Measurements from ENCODE around the gene CLIC4.
"Not testable (repeated sequence)": the region's sequence is repeated elsewhere in the genome, so short reads cannot be mapped to it uniquely, and the experiment has no call there.

Gene CLIC4

DNA sequence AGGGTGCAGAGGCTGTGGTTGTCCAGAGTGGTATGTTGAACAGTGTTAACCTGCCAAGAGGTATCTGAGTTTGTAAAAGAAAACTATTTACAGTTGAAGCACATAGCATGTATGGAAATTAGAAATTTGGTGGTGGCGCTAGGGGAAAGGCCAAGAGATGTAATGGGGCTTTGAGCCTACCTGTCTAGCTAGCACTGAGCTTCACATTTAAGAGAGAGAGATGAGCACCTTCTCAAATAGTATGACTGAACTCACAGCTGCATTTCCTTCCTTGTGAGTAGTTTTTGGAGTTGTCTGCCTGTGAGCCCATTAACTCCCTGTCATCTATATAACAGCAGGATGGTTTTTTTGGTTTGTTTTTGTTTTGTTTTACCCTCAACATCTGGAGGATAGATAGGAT lies 4.0 kb downstream of the CLIC4 start:
- H3K9ac ChIP-seq (ENCODE audit: insufficient read length, low read depth), result no peak overlapping the region

DNA sequence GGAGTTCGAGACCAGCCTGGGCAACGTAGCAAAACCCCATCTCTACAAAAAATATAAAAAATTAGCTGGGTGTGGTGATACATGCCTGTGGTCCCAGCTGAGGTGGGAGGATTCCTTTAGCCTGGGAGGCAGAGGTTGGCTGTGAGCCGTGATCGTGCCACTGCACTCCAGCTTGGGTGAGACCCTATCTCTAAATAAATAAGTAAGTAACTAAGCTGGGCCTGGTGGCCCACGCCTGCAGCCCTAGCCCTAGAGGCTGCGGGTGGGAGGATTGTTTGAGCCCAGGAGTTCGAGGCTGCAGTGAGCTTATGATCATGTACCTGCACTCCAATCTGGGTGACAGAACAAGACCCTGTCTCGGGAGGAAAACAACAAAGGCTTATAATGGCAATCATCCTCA lies 4.6 kb downstream of the CLIC4 start:
- TF ChIP-seq SUZ12 (IDR thresholded peaks at IDR 0.05; ENCODE audit: extremely low read depth, insufficient read depth, insufficient read length) (no peak), ZNF274 (IDR thresholded peaks at IDR 0.05; ENCODE audit: low read depth, low read length) (no peak), YY1 (IDR thresholded peaks at IDR 0.05; ENCODE audit: insufficient read depth, insufficient read length) (no peak)
- Histone ChIP-seq H3K9me3 (ENCODE audit: insufficient read depth, low read length) (no peaks in the 10 kb centered on the region), H3K9ac (ENCODE audit: insufficient read length, low read depth) (no peak overlapping the region), H3K36me3 (ENCODE audit: insufficient read depth, insufficient read length, low read length) (peaks cover 29% of the 10 kb centered on the region), H3K27me3 (ENCODE audit: insufficient read depth, insufficient read length) (no peaks in the 10 kb centered on the region), H3K4me1 (ENCODE audit: insufficient read depth, insufficient read length) (peaks cover 5% of the 10 kb centered on the region), H3K4me3 (ENCODE audit: insufficient read length, low read depth) (no peak overlapping the region)
- no peak for DNase-seq (ENCODE audit: low read depth, low spot score)

More for the DNA sequence above, 4.0 kb downstream of the CLIC4 start:
- Histone ChIP-seq H3K4me1 (ENCODE audit: insufficient read depth, insufficient read length) (peaks cover 5% of the 10 kb centered on the region), H3K36me3 (ENCODE audit: insufficient read depth, insufficient read length, low read length) (peaks cover 29% of the 10 kb centered on the region), H3K9me3 (ENCODE audit: insufficient read depth, low read length) (no peaks in the 10 kb centered on the region), H3K4me3 (ENCODE audit: insufficient read length, low read depth) (no peak overlapping the region), H3K27me3 (ENCODE audit: insufficient read depth, insufficient read length) (no peaks in the 10 kb centered on the region)
- no peak for DNase-seq (ENCODE audit: low read depth, low spot score)
- no peak for TF ChIP-seq YY1 (IDR thresholded peaks at IDR 0.05; ENCODE audit: insufficient read depth, insufficient read length)
- TF ChIP-seq ZNF274 (IDR thresholded peaks at IDR 0.05; ENCODE audit: low read depth, low read length), result no peak
- no peak for TF ChIP-seq SUZ12 (IDR thresholded peaks at IDR 0.05; ENCODE audit: extremely low read depth, insufficient read depth, insufficient read length)

DNA sequence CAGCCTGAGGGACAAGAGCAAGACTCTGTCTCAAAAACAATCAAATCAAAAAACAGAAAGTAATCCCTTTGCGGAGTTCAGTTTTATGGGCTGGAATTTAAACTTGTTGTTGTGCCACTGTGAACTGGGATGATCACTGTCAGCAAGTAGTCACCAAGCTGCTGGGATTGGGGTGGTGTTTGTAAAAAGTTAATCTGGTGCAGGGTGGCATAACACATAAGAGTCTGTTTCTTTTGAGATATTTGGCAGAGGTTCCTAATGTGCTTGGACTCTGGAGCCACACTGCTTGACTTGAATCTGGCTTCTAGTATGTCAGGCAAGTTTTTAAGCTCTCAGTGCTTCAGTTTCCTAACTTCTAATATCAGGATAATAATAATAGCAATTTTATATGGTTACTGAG lies 6.6 kb downstream of the CLIC4 start:
- TF ChIP-seq YY1 (IDR thresholded peaks at IDR 0.05; ENCODE audit: insufficient read depth, insufficient read length), result no peak
- TF ChIP-seq ZNF274 (IDR thresholded peaks at IDR 0.05; ENCODE audit: low read depth, low read length), result no peak
- no peak for TF ChIP-seq SUZ12 (IDR thresholded peaks at IDR 0.05; ENCODE audit: extremely low read depth, insufficient read depth, insufficient read length)
- Histone ChIP-seq H3K4me1 (ENCODE audit: insufficient read depth, insufficient read length) (peaks cover 5% of the 10 kb centered on the region), H3K4me3 (ENCODE audit: insufficient read length, low read depth) (no peak overlapping the region), H3K9ac (ENCODE audit: insufficient read length, low read depth) (no peak overlapping the region), H3K9me3 (ENCODE audit: insufficient read depth, low read length) (no peaks in the 10 kb centered on the region), H3K36me3 (ENCODE audit: insufficient read depth, insufficient read length, low read length) (peaks cover 29% of the 10 kb centered on the region), H3K27me3 (ENCODE audit: insufficient read depth, insufficient read length) (no peaks in the 10 kb centered on the region)
- no peak for DNase-seq (ENCODE audit: low read depth, low spot score)

DNA sequence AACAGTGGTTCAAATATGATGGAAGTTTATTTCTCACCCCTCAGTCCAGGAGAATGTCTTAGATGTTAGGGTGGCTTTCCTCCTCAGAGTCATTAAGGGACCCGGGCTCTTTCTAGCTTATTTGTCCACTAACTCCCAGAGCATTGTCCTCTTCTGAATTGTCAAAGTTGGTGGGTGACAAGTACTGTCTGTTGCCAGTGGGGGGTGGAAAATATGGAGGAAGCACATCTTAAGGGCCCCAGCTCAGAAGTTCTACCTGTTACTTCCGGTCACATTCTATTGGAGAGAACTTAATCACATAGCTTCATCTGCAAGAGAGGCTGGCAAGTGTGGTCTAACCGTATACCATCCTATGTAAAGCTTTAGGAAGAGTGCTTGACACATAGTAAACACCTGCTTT lies 7.1 kb downstream of the CLIC4 start:
- Histone ChIP-seq H3K27me3 (ENCODE audit: insufficient read depth, insufficient read length) (no peaks in the 10 kb centered on the region), H3K9ac (ENCODE audit: insufficient read length, low read depth) (no peak overlapping the region), H3K36me3 (ENCODE audit: insufficient read depth, insufficient read length, low read length) (peaks cover 29% of the 10 kb centered on the region), H3K4me1 (ENCODE audit: insufficient read depth, insufficient read length) (peaks cover 5% of the 10 kb centered on the region), H3K4me3 (ENCODE audit: insufficient read length, low read depth) (no peak overlapping the region), H3K9me3 (ENCODE audit: insufficient read depth, low read length) (no peaks in the 10 kb centered on the region)
- DNase-seq (ENCODE audit: low read depth, low spot score), result no peak
- TF ChIP-seq SUZ12 (IDR thresholded peaks at IDR 0.05; ENCODE audit: extremely low read depth, insufficient read depth, insufficient read length) (no peak), ZNF274 (IDR thresholded peaks at IDR 0.05; ENCODE audit: low read depth, low read length) (no peak), YY1 (IDR thresholded peaks at IDR 0.05; ENCODE audit: insufficient read depth, insufficient read length) (no peak)

DNA sequence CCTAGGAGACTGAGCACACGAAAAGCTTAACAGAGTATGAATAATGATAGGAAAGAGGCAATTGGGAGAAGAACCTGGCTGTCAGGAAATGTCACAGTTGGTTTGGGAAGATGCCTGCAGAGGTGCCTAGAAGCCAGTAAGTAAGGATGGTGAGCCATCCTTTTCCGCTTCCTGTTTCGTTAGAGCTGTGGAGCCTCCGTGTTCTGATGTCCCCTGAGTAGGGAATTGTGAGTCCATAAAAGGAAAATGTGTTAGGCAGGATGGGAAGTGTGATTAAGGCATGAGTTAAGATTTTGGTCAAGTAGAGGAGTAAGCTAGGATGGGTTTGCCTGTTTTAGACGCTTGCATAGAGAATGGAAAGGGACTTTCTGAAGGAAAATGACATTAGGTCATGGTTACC lies 9.0 kb downstream of the CLIC4 start:
- H3K4me3 ChIP-seq (ENCODE audit: insufficient read length, low read depth), result no peak overlapping the region
- TF ChIP-seq SUZ12 (IDR thresholded peaks at IDR 0.05; ENCODE audit: extremely low read depth, insufficient read depth, insufficient read length), result no peak
- H3K36me3 ChIP-seq (ENCODE audit: insufficient read depth, insufficient read length, low read length), result peaks cover 30% of the 10 kb centered on the region
- H3K9me3 ChIP-seq (ENCODE audit: insufficient read depth, low read length), result no peaks in the 10 kb centered on the region
- peaks cover 2% of the 10 kb centered on the region for H3K4me1 ChIP-seq (ENCODE audit: insufficient read depth, insufficient read length)
- DNase-seq (ENCODE audit: low read depth, low spot score), result no peak
- H3K27me3 ChIP-seq (ENCODE audit: insufficient read depth, insufficient read length), result no peaks in the 10 kb centered on the region
- no peak overlapping the region for H3K9ac ChIP-seq (ENCODE audit: insufficient read length, low read depth)

DNA sequence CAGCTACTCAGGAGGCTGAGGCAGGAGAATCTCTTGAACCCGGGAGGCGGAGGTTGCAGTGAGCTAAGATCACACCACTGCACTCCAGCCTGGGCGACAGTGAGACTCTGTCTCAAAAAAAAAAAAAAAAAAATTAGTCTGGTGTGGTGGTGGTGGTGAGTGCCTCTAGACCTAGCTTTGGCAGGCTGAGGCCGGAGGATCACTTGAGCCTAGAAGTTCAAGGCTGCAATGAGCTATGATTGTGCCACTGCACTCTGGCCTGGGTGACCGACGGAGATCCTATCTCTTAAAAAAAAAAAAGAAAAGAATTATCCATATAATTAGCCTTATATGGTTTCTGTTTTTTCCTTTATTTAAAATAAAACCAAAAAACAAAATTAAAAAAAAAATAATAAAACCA lies 10.1 kb downstream of the CLIC4 start:
- not testable (repeated sequence) for H3K9me3 ChIP-seq (ENCODE audit: insufficient read depth, low read length); H3K9ac ChIP-seq (ENCODE audit: insufficient read length, low read depth); DNase-seq (ENCODE audit: low read depth, low spot score); H3K27me3 ChIP-seq (ENCODE audit: insufficient read depth, insufficient read length); H3K4me3 ChIP-seq (ENCODE audit: insufficient read length, low read depth); H3K4me1 ChIP-seq (ENCODE audit: insufficient read depth, insufficient read length)
- peaks cover 24% of the 10 kb centered on the region for H3K36me3 ChIP-seq (ENCODE audit: insufficient read depth, insufficient read length, low read length)

DNA sequence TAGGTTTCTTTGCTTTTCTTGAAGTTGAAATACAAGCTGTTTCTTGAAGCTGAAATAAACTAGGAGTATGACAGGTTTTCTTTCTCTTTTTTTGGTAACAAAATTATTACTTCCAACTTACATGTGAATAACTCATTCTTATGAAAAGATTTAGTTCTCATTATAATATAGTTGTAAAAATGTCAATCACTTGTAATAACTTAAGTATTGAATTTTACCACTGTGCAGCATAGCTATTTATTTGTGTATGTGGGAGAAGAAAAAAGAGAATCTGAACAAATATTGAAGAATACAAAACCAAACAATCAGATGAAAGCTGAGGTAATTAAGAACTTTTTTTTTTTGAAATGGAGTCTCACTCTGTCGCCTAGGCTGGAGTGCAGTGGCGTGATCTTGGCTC lies 11.1 kb downstream of the CLIC4 start:
- H3K27me3 ChIP-seq (ENCODE audit: insufficient read depth, insufficient read length), result no peaks in the 10 kb centered on the region
- peaks cover 2% of the 10 kb centered on the region for H3K4me1 ChIP-seq (ENCODE audit: insufficient read depth, insufficient read length)
- peaks cover 18% of the 10 kb centered on the region for H3K36me3 ChIP-seq (ENCODE audit: insufficient read depth, insufficient read length, low read length)
- no peak overlapping the region for H3K4me3 ChIP-seq (ENCODE audit: insufficient read length, low read depth)
- DNase-seq (ENCODE audit: low read depth, low spot score), result no peak
- TF ChIP-seq ZNF274 (IDR thresholded peaks at IDR 0.05; ENCODE audit: low read depth, low read length) (no peak), YY1 (IDR thresholded peaks at IDR 0.05; ENCODE audit: insufficient read depth, insufficient read length) (no peak), SUZ12 (IDR thresholded peaks at IDR 0.05; ENCODE audit: extremely low read depth, insufficient read depth, insufficient read length) (no peak)
- H3K9ac ChIP-seq (ENCODE audit: insufficient read length, low read depth), result no peak overlapping the region
- no peaks in the 10 kb centered on the region for H3K9me3 ChIP-seq (ENCODE audit: insufficient read depth, low read length)

DNA sequence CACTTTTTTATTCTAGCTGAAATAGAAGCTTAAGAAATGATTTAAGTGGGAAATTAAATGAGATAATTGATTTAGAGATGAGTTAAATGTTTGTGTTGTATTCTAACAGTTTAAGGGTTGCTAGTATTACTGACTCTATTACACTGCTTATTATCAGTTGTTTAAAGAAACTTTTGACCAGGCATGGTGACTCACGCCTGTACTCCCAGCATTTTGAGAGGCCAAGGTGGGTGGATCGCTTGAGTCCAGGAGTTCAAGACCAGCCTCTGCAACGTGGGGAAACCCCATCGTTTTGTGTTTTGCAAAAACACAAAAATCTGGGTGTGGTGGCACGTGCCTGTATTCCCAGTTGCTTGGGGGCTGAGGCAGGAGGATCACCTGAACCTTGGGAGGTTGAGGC lies 14.2 kb downstream of the CLIC4 start:
- H3K27me3 ChIP-seq (ENCODE audit: insufficient read depth, insufficient read length), result no peaks in the 10 kb centered on the region
- H3K9me3 ChIP-seq (ENCODE audit: insufficient read depth, low read length), result no peaks in the 10 kb centered on the region
- TF ChIP-seq ZNF274 (IDR thresholded peaks at IDR 0.05; ENCODE audit: low read depth, low read length) (no peak), SUZ12 (IDR thresholded peaks at IDR 0.05; ENCODE audit: extremely low read depth, insufficient read depth, insufficient read length) (no peak), YY1 (IDR thresholded peaks at IDR 0.05; ENCODE audit: insufficient read depth, insufficient read length) (no peak)
- H3K4me3 ChIP-seq (ENCODE audit: insufficient read length, low read depth), result no peak overlapping the region
- DNase-seq (ENCODE audit: low read depth, low spot score), result no peak
- no peaks in the 10 kb centered on the region for H3K4me1 ChIP-seq (ENCODE audit: insufficient read depth, insufficient read length)
- no peak overlapping the region for H3K9ac ChIP-seq (ENCODE audit: insufficient read length, low read depth)
- H3K36me3 ChIP-seq (ENCODE audit: insufficient read depth, insufficient read length, low read length), result peaks cover 10% of the 10 kb centered on the region

Measured in NT2/D1 (cell line).